ENCODE data around the gene KNTC1.
"Not testable (repeated sequence)": the region's sequence is repeated elsewhere in the genome, so short reads cannot be mapped to it uniquely, and the experiment has no call there.

Gene KNTC1

GRCh38 chr12:122486360-122486759 is 40.7 kb upstream of the KNTC1 start:
- not testable (repeated sequence) for H3K4me2 ChIP-seq (ENCODE audit: low read length); H3K18ac ChIP-seq (ENCODE audit: low read length); H2BK5ac ChIP-seq (ENCODE audit: low read length); H4K8ac ChIP-seq (ENCODE audit: low read depth, low read length); H3K23ac ChIP-seq (ENCODE audit: low read length); H2BK15ac ChIP-seq (replicated peaks; ENCODE audit: low read depth); H3K4ac ChIP-seq (ENCODE audit: low read depth, low read length); H2BK120ac ChIP-seq (ENCODE audit: low read depth, low read length); H3K9ac ChIP-seq (ENCODE audit: low read length); H3K79me2 ChIP-seq (ENCODE audit: control insufficient read depth, insufficient read depth, low read length); H3K4me3 ChIP-seq (ENCODE audit: low read length); H3K27ac ChIP-seq (ENCODE audit: low read depth, low read length); H3K36me3 ChIP-seq (ENCODE audit: control insufficient read depth, insufficient read depth, low read length); H3K4me1 ChIP-seq (ENCODE audit: control insufficient read depth, low read depth, low read length); H3K27me3 ChIP-seq (ENCODE audit: insufficient read depth, low read length, poor library complexity); H3K79me1 ChIP-seq (ENCODE audit: low read length); DNase-seq; H4K5ac ChIP-seq (ENCODE audit: low read length); H2AK5ac ChIP-seq (ENCODE audit: low read length); H3K56ac ChIP-seq (ENCODE audit: low read length)
- no CpG with 5 or more reads among the region's 6 CpGs for WGBS (ENCODE audit: extremely low coverage, insufficient coverage, low lambda C conversion rate)

GRCh38 chr12:122486805-122487426 is 40.1 kb upstream of the KNTC1 start:
- Histone ChIP-seq H3K9ac (ENCODE audit: low read length) (no peak overlapping the region), H3K27me3 (ENCODE audit: insufficient read depth, low read length, poor library complexity) (no peaks in the 10 kb centered on the region), H3K4me1 (ENCODE audit: control insufficient read depth, low read depth, low read length) (no peaks in the 10 kb centered on the region), H3K36me3 (ENCODE audit: control insufficient read depth, insufficient read depth, low read length) (peaks cover 5% of the 10 kb centered on the region), H3K4me3 (ENCODE audit: low read length) (no peak overlapping the region), H2BK120ac (ENCODE audit: low read depth, low read length) (no peak overlapping the region), H2AK5ac (ENCODE audit: low read length) (no peak overlapping the region), H3K79me2 (ENCODE audit: control insufficient read depth, insufficient read depth, low read length) (no peaks in the 10 kb centered on the region), H4K5ac (ENCODE audit: low read length) (no peak overlapping the region), H2BK5ac (ENCODE audit: low read length) (no peak overlapping the region), H3K4ac (ENCODE audit: low read depth, low read length) (no peak overlapping the region), H3K27ac (ENCODE audit: low read depth, low read length) (no peak overlapping the region), H3K18ac (ENCODE audit: low read length) (no peak overlapping the region), H2BK15ac (replicated peaks; ENCODE audit: low read depth) (no peak overlapping the region), H3K23ac (ENCODE audit: low read length) (no peak overlapping the region), H3K79me1 (ENCODE audit: low read length) (peaks cover 1% of the 10 kb centered on the region), H3K56ac (ENCODE audit: low read length) (no peak overlapping the region), H3K4me2 (ENCODE audit: low read length) (no peak overlapping the region), H4K8ac (ENCODE audit: low read depth, low read length) (no peak overlapping the region)
- no CpG with 5 or more reads among the region's 7 CpGs for WGBS (ENCODE audit: extremely low coverage, insufficient coverage, low lambda C conversion rate)
- DNase-seq: no peak

GRCh38 chr12:122487807-122488206 is 39.2 kb upstream of the KNTC1 start:
- not testable (repeated sequence) for H3K56ac ChIP-seq (ENCODE audit: low read length); DNase-seq; H2AK5ac ChIP-seq (ENCODE audit: low read length); H3K4ac ChIP-seq (ENCODE audit: low read depth, low read length); H3K27me3 ChIP-seq (ENCODE audit: insufficient read depth, low read length, poor library complexity); H3K79me1 ChIP-seq (ENCODE audit: low read length); H3K9ac ChIP-seq (ENCODE audit: low read length); H2BK15ac ChIP-seq (replicated peaks; ENCODE audit: low read depth); H2BK120ac ChIP-seq (ENCODE audit: low read depth, low read length); H4K5ac ChIP-seq (ENCODE audit: low read length); H4K8ac ChIP-seq (ENCODE audit: low read depth, low read length); H3K4me2 ChIP-seq (ENCODE audit: low read length); H3K23ac ChIP-seq (ENCODE audit: low read length); H3K4me1 ChIP-seq (ENCODE audit: control insufficient read depth, low read depth, low read length); H3K79me2 ChIP-seq (ENCODE audit: control insufficient read depth, insufficient read depth, low read length); H3K27ac ChIP-seq (ENCODE audit: low read depth, low read length); H3K18ac ChIP-seq (ENCODE audit: low read length); H3K36me3 ChIP-seq (ENCODE audit: control insufficient read depth, insufficient read depth, low read length); H3K4me3 ChIP-seq (ENCODE audit: low read length); H2BK5ac ChIP-seq (ENCODE audit: low read length)
- WGBS (ENCODE audit: extremely low coverage, insufficient coverage, low lambda C conversion rate): no CpG with 5 or more reads among the region's 3 CpGs

GRCh38 chr12:122489038-122489437 is 38.0 kb upstream of the KNTC1 start:
- Histone ChIP-seq H3K79me2 (ENCODE audit: control insufficient read depth, insufficient read depth, low read length) (no peaks in the 10 kb centered on the region), H3K4me3 (ENCODE audit: low read length) (no peak overlapping the region), H3K9ac (ENCODE audit: low read length) (no peak overlapping the region), H3K27me3 (ENCODE audit: insufficient read depth, low read length, poor library complexity) (no peaks in the 10 kb centered on the region), H3K23ac (ENCODE audit: low read length) (no peak overlapping the region), H3K36me3 (ENCODE audit: control insufficient read depth, insufficient read depth, low read length) (peaks cover 5% of the 10 kb centered on the region), H3K79me1 (ENCODE audit: low read length) (peaks cover 1% of the 10 kb centered on the region), H3K27ac (ENCODE audit: low read depth, low read length) (no peak overlapping the region), H4K8ac (ENCODE audit: low read depth, low read length) (no peak overlapping the region), H3K4ac (ENCODE audit: low read depth, low read length) (no peak overlapping the region), H3K18ac (ENCODE audit: low read length) (no peak overlapping the region), H3K4me2 (ENCODE audit: low read length) (no peak overlapping the region), H2AK5ac (ENCODE audit: low read length) (no peak overlapping the region), H3K56ac (ENCODE audit: low read length) (no peak overlapping the region), H4K5ac (ENCODE audit: low read length) (no peak overlapping the region), H2BK5ac (ENCODE audit: low read length) (no peak overlapping the region), H2BK15ac (replicated peaks; ENCODE audit: low read depth) (no peak overlapping the region), H3K4me1 (ENCODE audit: control insufficient read depth, low read depth, low read length) (no peaks in the 10 kb centered on the region), H2BK120ac (ENCODE audit: low read depth, low read length) (no peak overlapping the region)
- WGBS (ENCODE audit: extremely low coverage, insufficient coverage, low lambda C conversion rate): no CpG with 5 or more reads among the region's 2 CpGs
- no peak for DNase-seq

GRCh38 chr12:122491991-122492390 is 35.1 kb upstream of the KNTC1 start:
- H2BK15ac ChIP-seq (replicated peaks; ENCODE audit: low read depth): no peak overlapping the region
- no peak for DNase-seq
- no peaks in the 10 kb centered on the region for H3K79me1 ChIP-seq (ENCODE audit: low read length)
- H3K4ac ChIP-seq (ENCODE audit: low read depth, low read length): no peak overlapping the region
- no CpG with 5 or more reads among the region's 2 CpGs for WGBS (ENCODE audit: extremely low coverage, insufficient coverage, low lambda C conversion rate)
- no peak overlapping the region for H3K56ac ChIP-seq (ENCODE audit: low read length)
- no peak overlapping the region for H3K4me2 ChIP-seq (ENCODE audit: low read length)
- no peak overlapping the region for H3K27ac ChIP-seq (ENCODE audit: low read depth, low read length)
- no peak overlapping the region for H4K5ac ChIP-seq (ENCODE audit: low read length)
- H3K18ac ChIP-seq (ENCODE audit: low read length): no peak overlapping the region
- H3K23ac ChIP-seq (ENCODE audit: low read length): no peak overlapping the region
- H3K36me3 ChIP-seq (ENCODE audit: control insufficient read depth, insufficient read depth, low read length): peaks cover 1% of the 10 kb centered on the region
- H2BK120ac ChIP-seq (ENCODE audit: low read depth, low read length): no peak overlapping the region
- H2AK5ac ChIP-seq (ENCODE audit: low read length): no peak overlapping the region
- no peaks in the 10 kb centered on the region for H3K4me1 ChIP-seq (ENCODE audit: control insufficient read depth, low read depth, low read length)
- no peak overlapping the region for H2BK5ac ChIP-seq (ENCODE audit: low read length)
- H3K79me2 ChIP-seq (ENCODE audit: control insufficient read depth, insufficient read depth, low read length): no peaks in the 10 kb centered on the region
- no peaks in the 10 kb centered on the region for H3K27me3 ChIP-seq (ENCODE audit: insufficient read depth, low read length, poor library complexity)
- no peak overlapping the region for H3K9ac ChIP-seq (ENCODE audit: low read length)
- H3K4me3 ChIP-seq (ENCODE audit: low read length): no peak overlapping the region
- no peak overlapping the region for H4K8ac ChIP-seq (ENCODE audit: low read depth, low read length)

GRCh38 chr12:122493222-122493621 is 33.8 kb upstream of the KNTC1 start:
- not testable (repeated sequence) for DNase-seq

More at GRCh38 chr12:122493222-122493621, 33.8 kb upstream of the KNTC1 start:
- H2BK5ac ChIP-seq (ENCODE audit: low read length); H2AK5ac ChIP-seq (ENCODE audit: low read length); H3K18ac ChIP-seq (ENCODE audit: low read length); H3K9ac ChIP-seq (ENCODE audit: low read length); H4K8ac ChIP-seq (ENCODE audit: low read depth, low read length); H3K23ac ChIP-seq (ENCODE audit: low read length); H3K36me3 ChIP-seq (ENCODE audit: control insufficient read depth, insufficient read depth, low read length); H3K4ac ChIP-seq (ENCODE audit: low read depth, low read length); H3K56ac ChIP-seq (ENCODE audit: low read length); H3K27ac ChIP-seq (ENCODE audit: low read depth, low read length); H3K79me1 ChIP-seq (ENCODE audit: low read length); H3K4me3 ChIP-seq (ENCODE audit: low read length); H4K5ac ChIP-seq (ENCODE audit: low read length); H3K4me2 ChIP-seq (ENCODE audit: low read length); H3K27me3 ChIP-seq (ENCODE audit: insufficient read depth, low read length, poor library complexity); H3K79me2 ChIP-seq (ENCODE audit: control insufficient read depth, insufficient read depth, low read length); H2BK15ac ChIP-seq (replicated peaks; ENCODE audit: low read depth); H3K4me1 ChIP-seq (ENCODE audit: control insufficient read depth, low read depth, low read length); H2BK120ac ChIP-seq (ENCODE audit: low read depth, low read length): not testable (repeated sequence)
- WGBS (ENCODE audit: extremely low coverage, insufficient coverage, low lambda C conversion rate): no CpG with 5 or more reads among the region's 6 CpGs
